Measurements from ENCODE around the gene KBTBD13.

- TF ChIP-seq POLR2A (IDR thresholded peaks at IDR 0.05) (no peak), CTCF (IDR thresholded peaks at IDR 0.05) (no peak)
These were observed 15.6 kb downstream of the KBTBD13 start for GRCh38 chr15:65091946-65092770.
